CD4-positive, alpha-beta T cell treated with Interleukin-4 for 4 hours (primary cell): ENCODE data around the gene KCNQ1.

Experiments
- DNase-seq: peaks from one replicate; pipeline ENCODE4 v3.0.0-alpha.2; 2020

KCNQ1 gene

GRCh38 chr11:2742611-2743426, 298.0 kb downstream of the KCNQ1 start:
- no peak for DNase-seq

DNA sequence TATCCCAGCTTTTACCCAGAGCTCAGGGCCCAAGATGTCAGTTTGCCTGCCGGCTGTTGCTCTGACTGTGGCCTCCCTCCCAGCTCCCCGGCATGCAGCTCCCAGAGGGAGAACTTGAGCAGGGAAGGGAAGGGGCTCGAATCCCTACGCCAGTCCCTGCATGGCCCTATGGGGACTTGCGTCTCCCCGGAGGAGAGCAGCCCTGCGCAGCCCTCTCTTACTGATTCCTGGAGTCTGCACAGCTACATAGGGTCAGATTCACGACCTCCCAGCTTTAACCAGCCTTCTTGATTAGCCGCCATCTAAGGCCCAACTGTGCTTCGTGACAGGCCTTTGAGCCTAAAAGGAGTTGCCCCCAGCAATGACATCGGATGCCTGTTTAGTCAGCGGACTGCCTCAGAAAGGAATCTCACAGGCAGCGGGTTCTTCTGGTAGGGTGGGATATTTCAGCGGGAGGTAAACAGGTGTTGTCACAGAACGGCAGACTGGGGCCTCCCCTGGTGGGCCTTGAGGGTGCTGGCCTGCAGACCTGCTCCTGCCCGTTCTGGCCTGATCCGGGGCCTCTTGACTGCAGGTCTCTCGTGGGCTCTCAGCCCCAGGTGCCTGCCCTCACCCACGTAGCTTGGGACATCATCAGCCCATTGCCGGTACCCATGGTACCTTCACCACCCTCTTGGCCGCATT, 298.8 kb downstream of the KCNQ1 start:
- no peak for DNase-seq

- no peak for DNase-seq
Observed at GRCh38 chr11:2744166-2744565, 299.4 kb downstream of the KCNQ1 start.

GRCh38 chr11:2745511-2745910, 300.7 kb downstream of the KCNQ1 start:
- no peak for DNase-seq

DNA sequence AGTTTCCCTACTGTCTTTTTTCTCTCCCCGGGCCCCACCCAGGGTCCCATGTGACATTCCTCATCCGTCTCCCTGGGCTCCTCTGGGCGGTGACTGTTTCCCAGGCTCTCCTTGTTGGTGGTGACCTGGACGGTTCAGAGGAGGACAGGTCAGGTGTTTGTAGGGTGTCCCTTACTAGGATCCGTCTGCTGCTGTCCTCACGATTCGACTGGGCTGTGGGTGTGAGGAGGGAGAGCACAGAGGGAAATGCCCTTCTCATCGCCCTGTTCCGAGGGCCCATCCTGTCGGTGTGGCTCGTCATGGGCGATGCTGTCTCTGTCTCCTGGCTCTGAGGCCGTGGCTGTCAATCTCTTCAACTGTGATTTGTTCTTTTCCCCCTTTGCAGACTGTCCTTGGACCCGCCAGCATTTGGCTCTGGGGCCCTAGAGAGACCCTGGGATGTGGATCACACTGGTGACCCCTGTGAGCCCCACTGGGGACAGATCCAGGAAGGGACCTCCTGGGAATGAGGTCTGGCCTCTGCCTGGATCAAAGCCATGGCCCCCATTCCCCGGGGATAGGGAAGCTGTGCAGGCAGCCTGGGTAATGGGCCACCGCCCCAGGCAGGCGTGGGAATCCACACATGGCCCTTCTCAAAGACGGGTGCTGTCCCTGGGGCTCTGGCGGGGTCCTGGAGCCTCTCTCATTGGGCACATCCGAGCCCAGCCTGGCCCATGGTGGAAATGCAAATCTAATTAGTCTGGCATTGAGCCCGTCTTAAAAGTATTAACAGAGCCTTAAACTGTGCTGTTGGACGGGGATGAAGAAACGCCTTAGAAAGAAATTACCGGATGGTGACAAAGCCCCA, 301.8 kb downstream of the KCNQ1 start:
- no peak for DNase-seq

GRCh38 chr11:2747248-2748027, 302.6 kb downstream of the KCNQ1 start:
- no peak for DNase-seq

DNA sequence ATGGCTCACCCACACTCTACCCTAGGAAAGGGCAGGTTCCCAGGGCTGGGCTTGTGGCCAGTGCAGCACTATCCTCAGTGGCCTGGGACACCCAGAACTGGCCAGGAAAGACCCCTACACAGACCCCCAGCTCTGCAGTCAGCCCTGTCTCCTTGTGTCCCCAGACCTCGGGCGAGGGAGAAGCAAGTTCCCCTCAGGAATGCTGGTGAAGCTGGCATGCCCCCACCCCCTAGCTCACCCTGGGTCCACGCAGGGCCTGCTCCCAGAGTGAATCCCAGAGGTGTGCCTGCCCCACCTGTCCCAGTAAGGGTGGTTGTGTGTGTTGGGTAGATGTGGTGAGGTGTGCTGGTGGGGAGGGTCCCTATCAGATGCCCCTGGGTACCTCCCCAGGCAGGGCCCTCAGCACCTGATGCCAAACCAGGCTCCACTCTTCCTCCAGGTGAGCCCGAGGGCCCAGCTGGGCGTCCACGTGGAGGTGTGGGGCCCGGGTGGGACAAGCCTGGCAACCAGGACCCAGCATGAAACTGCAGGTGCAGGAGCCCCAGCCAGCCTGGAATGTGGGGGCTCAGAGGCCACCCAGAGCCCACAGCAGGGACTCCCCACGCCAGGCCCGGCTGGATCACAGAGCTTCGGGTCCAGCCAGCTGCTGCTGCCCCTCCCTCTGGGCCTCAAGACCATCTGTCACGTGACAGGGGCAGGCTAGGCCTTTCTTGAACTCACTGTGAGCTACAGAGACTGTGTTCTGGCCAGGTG, 303.4 kb downstream of the KCNQ1 start:
- DNase-seq = no peak

DNA sequence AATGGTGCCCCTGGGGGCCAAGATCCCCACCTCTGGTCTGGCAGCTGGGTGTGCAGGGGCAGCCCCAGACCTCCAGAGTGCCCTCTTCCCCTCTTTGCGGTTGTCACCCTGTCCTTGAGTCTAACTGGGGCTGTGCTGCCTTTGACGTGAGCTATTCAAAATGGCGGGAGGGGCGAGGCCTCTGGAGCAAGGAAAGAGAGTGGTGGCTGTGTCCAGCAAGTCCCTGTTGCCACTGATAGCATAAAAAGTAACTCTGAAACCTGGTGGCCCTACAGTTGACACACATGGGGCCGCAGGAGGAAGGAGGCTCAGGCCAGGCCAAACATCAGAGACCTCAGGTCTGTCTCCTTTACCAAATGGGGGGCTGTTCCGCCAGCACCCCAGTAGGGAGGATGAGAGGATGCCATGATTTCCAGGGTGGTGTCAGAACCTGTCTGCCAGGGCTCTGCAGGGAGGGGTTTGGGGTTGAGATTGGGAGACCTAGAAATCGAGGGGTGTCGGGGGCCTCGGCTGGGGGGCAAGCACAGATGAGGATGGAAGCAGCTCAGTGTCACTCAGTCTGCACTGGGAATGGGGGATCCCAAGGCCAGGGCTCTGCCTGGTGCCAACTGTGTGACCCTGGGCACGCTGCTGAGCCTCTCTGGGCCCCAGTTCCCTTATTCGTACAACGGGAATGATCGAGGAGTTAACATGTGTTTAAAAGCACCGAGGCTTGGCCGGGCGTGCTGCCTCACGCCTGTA, 304.2 kb downstream of the KCNQ1 start:
- no peak for DNase-seq

GRCh38 chr11:2750101-2750681, 305.4 kb downstream of the KCNQ1 start:
- no peak for DNase-seq

DNA sequence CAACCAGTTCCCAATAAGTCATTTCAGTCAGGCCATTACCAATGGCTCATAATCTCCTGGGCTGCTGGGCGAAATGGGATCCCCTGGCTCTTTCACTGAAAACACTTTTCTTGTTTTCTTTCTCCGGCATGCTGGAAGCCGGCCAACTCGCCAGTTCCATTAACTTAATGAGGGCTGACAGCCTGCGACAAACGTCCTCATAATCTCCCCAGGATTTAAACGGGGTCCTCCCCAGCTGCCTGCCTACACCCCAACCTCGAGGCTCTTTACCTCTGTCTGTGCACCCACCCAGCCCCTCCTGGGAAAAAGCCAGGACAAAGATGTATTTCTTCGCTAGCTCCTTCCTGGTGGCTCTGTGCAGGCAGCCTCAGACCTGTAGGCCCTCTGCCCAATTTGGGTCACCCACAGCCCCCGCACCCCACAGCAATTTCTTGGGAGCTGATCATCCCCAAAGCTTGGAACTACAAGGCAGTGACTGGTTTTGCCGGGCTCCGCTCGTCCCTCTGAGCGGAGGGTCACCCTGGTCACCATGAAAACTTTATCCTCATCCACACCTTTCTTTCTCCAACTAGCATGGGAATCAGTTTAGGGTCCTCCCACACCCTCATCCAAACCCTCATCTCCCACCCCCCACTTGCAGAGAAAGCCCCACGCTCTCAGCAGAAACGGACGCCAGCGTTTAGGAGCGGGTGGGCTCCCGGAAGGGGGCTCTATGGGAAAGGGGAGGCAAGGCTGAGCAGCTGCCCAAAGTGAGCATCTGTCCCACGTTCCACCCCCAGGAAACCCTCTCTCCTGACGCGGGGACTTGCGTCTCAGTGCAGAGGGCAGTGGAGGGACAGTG, 306.1 kb downstream of the KCNQ1 start:
- no peak for DNase-seq

- no peak for DNase-seq
Observed at GRCh38 chr11:2751523-2752203, 306.9 kb downstream of the KCNQ1 start.

GRCh38 chr11:2752204-2752770, 307.5 kb downstream of the KCNQ1 start:
- DNase-seq = no peak

DNA sequence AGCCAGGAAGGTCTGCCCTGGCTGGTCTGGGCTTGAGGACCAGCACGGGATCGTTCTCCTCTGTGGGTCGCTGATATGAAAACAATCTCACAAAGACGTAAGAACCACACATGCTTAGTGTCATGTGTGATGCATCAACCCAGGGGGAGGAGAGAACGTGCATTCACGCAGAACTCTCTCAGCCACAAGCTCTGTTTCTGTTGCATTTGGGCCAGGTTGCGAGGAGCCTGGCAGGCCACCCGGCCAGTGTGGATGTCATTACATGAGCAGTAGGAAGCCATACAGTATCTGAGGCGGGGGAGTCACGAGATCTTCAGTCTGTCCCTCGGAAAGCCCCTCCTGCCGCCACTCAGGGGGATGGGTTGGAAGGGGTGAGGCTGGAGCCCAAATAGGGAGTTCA, 308.1 kb downstream of the KCNQ1 start:
- no peak for DNase-seq

- DNase-seq = no peak
Observed at GRCh38 chr11:2754008-2754407, 309.2 kb downstream of the KCNQ1 start.

GRCh38 chr11:2755071-2755470, 310.3 kb downstream of the KCNQ1 start:
- DNase-seq = no peak

GRCh38 chr11:2758751-2759150, 313.9 kb downstream of the KCNQ1 start:
- DNase-seq = no peak

GRCh38 chr11:2759228-2760195, 314.7 kb downstream of the KCNQ1 start:
- no peak for DNase-seq
